ENCODE results near the gene PKM.

PKM gene

DNA sequence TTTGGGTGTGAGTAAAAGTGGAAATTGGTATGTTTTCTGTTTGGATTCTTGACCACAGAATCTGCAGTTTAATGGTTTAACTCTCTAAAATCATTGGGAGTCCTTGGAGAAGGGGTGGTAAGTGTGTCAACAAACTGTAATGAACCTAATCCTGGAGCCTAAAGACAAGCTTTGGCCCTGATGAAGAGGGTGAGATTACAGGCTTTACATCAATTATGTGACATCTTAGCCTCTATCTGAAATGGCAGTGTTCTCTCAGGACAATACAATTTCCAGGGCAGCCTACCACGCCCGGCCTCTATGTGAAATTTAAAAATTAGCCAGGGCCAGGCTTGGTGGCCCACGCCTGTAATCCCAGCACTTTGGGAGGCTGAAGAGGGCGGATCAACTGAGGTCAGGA lies 4.3 kb upstream of the PKM start:
- H4K8ac ChIP-seq (ENCODE audit: low read length), result peak overlapping the region; percentile 30
- peak overlapping the region in 1 of 2 experiments; percentile 83 for H2BK12ac ChIP-seq (ENCODE audit: low read length in 2 of 2)
- H2AFZ ChIP-seq (ENCODE audit: low read depth, low read length), result no peak overlapping the region
- peak overlapping the region; percentile 93 for H2AK5ac ChIP-seq (ENCODE audit: low read length, severe bottlenecking)
- peaks cover 17% of the 10 kb centered on the region for H3K4me1 ChIP-seq (ENCODE audit: control insufficient read depth, insufficient read depth, low read depth, low read length)
- peaks cover 0 to 8% of the 10 kb centered on the region in 2 experiments for H3K36me3 ChIP-seq (ENCODE audit: control insufficient read depth in 1 of 2, insufficient read depth in 2 of 2, low read depth in 1 of 2, low read length in 2 of 2)
- H3K18ac ChIP-seq (ENCODE audit: low read depth in 1 of 2, low read length in 2 of 2), result peak overlapping the region in 1 of 2 experiments; percentile 41
- no peak overlapping the region for H2BK15ac ChIP-seq (ENCODE audit: low read depth, poor library complexity, severe bottlenecking)
- H2BK5ac ChIP-seq (ENCODE audit: low read depth, low read length, poor library complexity, severe bottlenecking), result no peak overlapping the region
- H3K4me2 ChIP-seq (ENCODE audit: low read length, poor library complexity, severe bottlenecking), result no peak overlapping the region
- WGBS, result 97% methylated on average over 4 of the region's 4 CpGs
- no peak overlapping the region for H3K14ac ChIP-seq (ENCODE audit: low read length in 2 of 2)
- H3K27ac ChIP-seq (ENCODE audit: low read length, poor library complexity, severe bottlenecking), result no peak overlapping the region
- no peak overlapping the region for H3K23ac ChIP-seq (ENCODE audit: low read length in 2 of 2)
- peak overlapping the region; percentile 17 for H3K9ac ChIP-seq (ENCODE audit: low read length)
- peak overlapping the region; percentile 85 for H4K91ac ChIP-seq (ENCODE audit: low read length)
- no peaks in the 10 kb centered on the region for H3K9me3 ChIP-seq (ENCODE audit: control insufficient read depth, low read length)
- no peak overlapping the region for H3K4me3 ChIP-seq (ENCODE audit: insufficient read depth in 1 of 2, low read depth in 1 of 2, low read length in 2 of 2)
- no peak overlapping the region for H3K4ac ChIP-seq (ENCODE audit: low read depth in 1 of 2, low read length in 2 of 2)
- DNase-seq, result no peak
- H2BK120ac ChIP-seq (ENCODE audit: low read depth, low read length), result no peak overlapping the region
- H3K27me3 ChIP-seq (ENCODE audit: control insufficient read depth in 1 of 2, insufficient read depth in 1 of 2, low read length in 2 of 2), result no peaks in the 10 kb centered on the region
- H3K79me1 ChIP-seq (replicated peaks; ENCODE audit: low read length, poor library complexity, severe bottlenecking), result peaks cover 11% of the 10 kb centered on the region

- Histone ChIP-seq H3K14ac (ENCODE audit: low read length in 2 of 2) (no peak overlapping the region), H2AK5ac (ENCODE audit: low read length, severe bottlenecking) (peak overlapping the region; percentile 19), H4K8ac (ENCODE audit: low read length) (no peak overlapping the region), H3K27me3 (ENCODE audit: control insufficient read depth in 1 of 2, insufficient read depth in 1 of 2, low read length in 2 of 2) (no peaks in the 10 kb centered on the region), H3K9ac (ENCODE audit: low read length) (no peak overlapping the region), H3K4me1 (ENCODE audit: control insufficient read depth, insufficient read depth, low read depth, low read length) (peaks cover 17% of the 10 kb centered on the region), H3K4ac (ENCODE audit: low read depth in 1 of 2, low read length in 2 of 2) (no peak overlapping the region), H2AFZ (ENCODE audit: low read depth, low read length) (no peak overlapping the region), H2BK5ac (ENCODE audit: low read depth, low read length, poor library complexity, severe bottlenecking) (no peak overlapping the region), H3K4me3 (ENCODE audit: insufficient read depth in 1 of 2, low read depth in 1 of 2, low read length in 2 of 2) (no peak overlapping the region), H3K9me3 (ENCODE audit: control insufficient read depth, low read length) (no peaks in the 10 kb centered on the region), H2BK12ac (ENCODE audit: low read length in 2 of 2) (peak overlapping the region in 1 of 2 experiments; percentile 24), H2BK120ac (ENCODE audit: low read depth, low read length) (no peak overlapping the region), H2BK15ac (ENCODE audit: low read depth, poor library complexity, severe bottlenecking) (no peak overlapping the region), H3K27ac (ENCODE audit: low read length, poor library complexity, severe bottlenecking) (no peak overlapping the region), H3K18ac (ENCODE audit: low read depth in 1 of 2, low read length in 2 of 2) (no peak overlapping the region), H3K36me3 (ENCODE audit: control insufficient read depth in 1 of 2, insufficient read depth in 2 of 2, low read depth in 1 of 2, low read length in 2 of 2) (no peaks in the 10 kb centered on the region), H3K79me1 (replicated peaks; ENCODE audit: low read length, poor library complexity, severe bottlenecking) (peaks cover 11% of the 10 kb centered on the region), H3K23ac (ENCODE audit: low read length in 2 of 2) (no peak overlapping the region), H3K4me2 (ENCODE audit: low read length, poor library complexity, severe bottlenecking) (no peak overlapping the region), H4K91ac (ENCODE audit: low read length) (no peak overlapping the region)
- 100% methylated on average over 6 of the region's 6 CpGs for WGBS
- peak; percentile 31 for DNase-seq
Measured at GRCh38 chr15:72233769-72234168, 2.8 kb upstream of the PKM start.

GRCh38 chr15:72231833-72232478 lies 966 bp upstream of the PKM start:
- peak overlapping the region; percentile 42 for H2BK120ac ChIP-seq (ENCODE audit: low read depth, low read length)
- peak overlapping the region; percentile 76 for H4K8ac ChIP-seq (ENCODE audit: low read length)
- peaks cover 11% of the 10 kb centered on the region for H3K79me1 ChIP-seq (replicated peaks; ENCODE audit: low read length, poor library complexity, severe bottlenecking)
- peak overlapping the region; percentile 88 for H2BK5ac ChIP-seq (ENCODE audit: low read depth, low read length, poor library complexity, severe bottlenecking)
- H4K91ac ChIP-seq (ENCODE audit: low read length), result peak overlapping the region; percentile 91
- H3K4me3 ChIP-seq (ENCODE audit: insufficient read depth in 1 of 2, low read depth in 1 of 2, low read length in 2 of 2), result peak overlapping the region; percentile 91 to 98
- peak overlapping the region; percentile 99 for H2BK15ac ChIP-seq (ENCODE audit: low read depth, poor library complexity, severe bottlenecking)
- peak overlapping the region; percentile 90 for H3K4me2 ChIP-seq (ENCODE audit: low read length, poor library complexity, severe bottlenecking)
- H3K4me1 ChIP-seq (ENCODE audit: control insufficient read depth, insufficient read depth, low read depth, low read length), result peaks cover 14% of the 10 kb centered on the region
- peak overlapping the region in 1 of 2 experiments; percentile 61 for H2BK12ac ChIP-seq (ENCODE audit: low read length in 2 of 2)
- WGBS, result 2% methylated on average over 16 of the region's 16 CpGs
- peak overlapping the region; percentile 99 for H3K9ac ChIP-seq (ENCODE audit: low read length)
- peak overlapping the region in 1 of 2 experiments; percentile 73 for H3K23ac ChIP-seq (ENCODE audit: low read length in 2 of 2)
- peak; percentile 86 for DNase-seq
- peak overlapping the region; percentile 68 for H2AK5ac ChIP-seq (ENCODE audit: low read length, severe bottlenecking)
- no peaks in the 10 kb centered on the region for H3K36me3 ChIP-seq (ENCODE audit: control insufficient read depth in 1 of 2, insufficient read depth in 2 of 2, low read depth in 1 of 2, low read length in 2 of 2)
- H3K14ac ChIP-seq (ENCODE audit: low read length in 2 of 2), result peak overlapping the region in 1 of 2 experiments; percentile 90
- H3K27me3 ChIP-seq (ENCODE audit: control insufficient read depth in 1 of 2, insufficient read depth in 1 of 2, low read length in 2 of 2), result no peaks in the 10 kb centered on the region
- H3K9me3 ChIP-seq (ENCODE audit: control insufficient read depth, low read length), result no peaks in the 10 kb centered on the region
- peak overlapping the region; percentile 96 for H3K27ac ChIP-seq (ENCODE audit: low read length, poor library complexity, severe bottlenecking)
- peak overlapping the region; percentile 73 to 95 for H3K4ac ChIP-seq (ENCODE audit: low read depth in 1 of 2, low read length in 2 of 2)
- H3K18ac ChIP-seq (ENCODE audit: low read depth in 1 of 2, low read length in 2 of 2), result peak overlapping the region; percentile 97 to 98
- peak overlapping the region; percentile 63 for H2AFZ ChIP-seq (ENCODE audit: low read depth, low read length)

- Histone ChIP-seq H2AFZ (ENCODE audit: low read depth, low read length) (no peak overlapping the region), H3K18ac (ENCODE audit: low read depth in 1 of 2, low read length in 2 of 2) (peak overlapping the region; percentile 93 to 98), H3K23ac (ENCODE audit: low read length in 2 of 2) (peak overlapping the region; percentile 91 to 99), H3K27me3 (ENCODE audit: control insufficient read depth in 1 of 2, insufficient read depth in 1 of 2, low read length in 2 of 2) (no peaks in the 10 kb centered on the region), H3K79me1 (replicated peaks; ENCODE audit: low read length, poor library complexity, severe bottlenecking) (peaks cover 9% of the 10 kb centered on the region), H4K8ac (ENCODE audit: low read length) (peak overlapping the region; percentile 89), H3K4me2 (ENCODE audit: low read length, poor library complexity, severe bottlenecking) (peak overlapping the region; percentile 80), H3K9me3 (ENCODE audit: control insufficient read depth, low read length) (no peaks in the 10 kb centered on the region), H2BK12ac (ENCODE audit: low read length in 2 of 2) (peak overlapping the region; percentile 33 to 65), H3K4me3 (ENCODE audit: insufficient read depth in 1 of 2, low read depth in 1 of 2, low read length in 2 of 2) (peak overlapping the region; percentile 91 to 98), H3K14ac (ENCODE audit: low read length in 2 of 2) (peak overlapping the region; percentile 76 to 100), H2BK120ac (ENCODE audit: low read depth, low read length) (peak overlapping the region; percentile 98), H2BK5ac (ENCODE audit: low read depth, low read length, poor library complexity, severe bottlenecking) (peak overlapping the region; percentile 95), H3K36me3 (ENCODE audit: control insufficient read depth in 1 of 2, insufficient read depth in 2 of 2, low read depth in 1 of 2, low read length in 2 of 2) (peaks cover 0 to 7% of the 10 kb centered on the region in 2 experiments), H4K91ac (ENCODE audit: low read length) (peak overlapping the region; percentile 94), H3K27ac (ENCODE audit: low read length, poor library complexity, severe bottlenecking) (peak overlapping the region; percentile 98), H3K4me1 (ENCODE audit: control insufficient read depth, insufficient read depth, low read depth, low read length) (peaks cover 12% of the 10 kb centered on the region), H3K4ac (ENCODE audit: low read depth in 1 of 2, low read length in 2 of 2) (peak overlapping the region; percentile 97 to 99), H2BK15ac (ENCODE audit: low read depth, poor library complexity, severe bottlenecking) (peak overlapping the region; percentile 84), H3K9ac (ENCODE audit: low read length) (peak overlapping the region; percentile 99), H2AK5ac (ENCODE audit: low read length, severe bottlenecking) (peak overlapping the region; percentile 41)
- WGBS, result under 1% methylated on average over 79 of the region's 79 CpGs
- DNase-seq, result peak; percentile 91
Measured at GRCh38 chr15:72230197-72231065, 559 bp downstream of the PKM start.

All from mesenchymal stem cell (in vitro differentiated cells and primary cell).